CD4-positive, alpha-beta memory T cell (primary cell): Measurements from ENCODE around the gene POLR3GL. TPM values are rescaled to one million over a fixed set of nuclear protein-coding genes. Genes with fewer than 3 reads are reported as not detected.
A peak's percentile ranks its signal among the peaks of the same experiment; 100 is the strongest.

Source experiments
- CTCF ChIA-PET: fragments of 350-600 bp; sonication (Branson Sonifier 250); formaldehyde crosslinking; loops from one replicate; lab custom pipeline; 2021; ENCODE audit warnings: inconsistent platforms; ENCODE audit not compliant: partially characterized antibody; lab: Charles Lee
- POLR2A ChIA-PET: fragments of 350-600 bp; sonication (Branson Sonifier 250); formaldehyde crosslinking; loops from one replicate; lab custom pipeline; 2021; ENCODE audit not compliant: partially characterized antibody; lab: Charles Lee
- DNase-seq, 5 donors: peaks; one replicate each; pipeline versions ENCODE4 v3.0.0 to v3.0.0-alpha.2; 2020 to 2022; ENCODE audit warnings: mixed read lengths in 1 of 5
- H3K27ac ChIP-seq: one replicate; pipeline ENCODE4 v1.7.0; 2013; ENCODE audit warnings: low read depth, low read length
- H3K27me3 ChIP-seq: 2 replicates; pipeline ENCODE4 v1.7.0; 2013; ENCODE audit warnings: mild to moderate bottlenecking, low read length, moderate library complexity; ENCODE audit not compliant: insufficient read depth
- H3K36me3 ChIP-seq: 2 replicates; pipeline ENCODE4 v1.7.0; 2013; ENCODE audit warnings: mild to moderate bottlenecking, low read length, moderate library complexity; ENCODE audit not compliant: insufficient read depth
- H3K4me1 ChIP-seq: 2 replicates; pipeline ENCODE4 v1.7.0; 2013; ENCODE audit warnings: mild to moderate bottlenecking, low read length, moderate library complexity; ENCODE audit not compliant: insufficient read depth
- H3K4me3 ChIP-seq, 2 donors: one replicate each; pipeline ENCODE4 v1.7.0; 2013; ENCODE audit warnings: low read length in 2 of 2, mild to moderate bottlenecking in 1 of 2
- H3K9me3 ChIP-seq, 2 donors: one replicate each; pipeline ENCODE4 v1.7.0; 2013; ENCODE audit warnings: low read length in 2 of 2, control low read depth in 1 of 2; ENCODE audit not compliant: control insufficient read depth in 1 of 2
- H3K27ac Mint-ChIP-seq, 7 donors: one replicate each; pipeline ENCODE4 v1.8.0; 2020 to 2021; ENCODE audit warnings: mixed read lengths in 7 of 7, mild to moderate bottlenecking in 6 of 7, inconsistent platforms in 3 of 7, moderate library complexity in 3 of 7
- H3K27me3 Mint-ChIP-seq, 2 donors: one replicate each; pipeline ENCODE4 v1.8.0; 2020 to 2021; ENCODE audit warnings: mixed read lengths in 2 of 2
- H3K36me3 Mint-ChIP-seq, 2 donors: one replicate each; pipeline ENCODE4 v1.8.0; 2020 to 2021; ENCODE audit warnings: mixed read lengths in 2 of 2, inconsistent platforms in 1 of 2, mild to moderate bottlenecking in 1 of 2
- H3K4me1 Mint-ChIP-seq, 4 donors: one replicate each; pipeline ENCODE4 v1.8.0; 2020 to 2021; ENCODE audit warnings: mixed read lengths in 4 of 4, mild to moderate bottlenecking in 1 of 4
- H3K4me3 Mint-ChIP-seq, 8 donors: one replicate each; pipeline ENCODE4 v1.8.0; 2020 to 2021; ENCODE audit warnings: mixed read lengths in 8 of 8, mild to moderate bottlenecking in 7 of 8, moderate library complexity in 6 of 8, inconsistent platforms in 3 of 8
- H3K9me3 Mint-ChIP-seq, 8 donors: one replicate each; pipeline ENCODE4 v1.8.0; 2020 to 2021; ENCODE audit warnings: mixed read lengths in 8 of 8, mild to moderate bottlenecking in 5 of 8, inconsistent platforms in 3 of 8, moderate library complexity in 1 of 8
- intact Hi-C: fragments of 100-400 bp; cut with micrococcal nuclease; formaldehyde crosslinking; loops from one replicate; pipeline ENCODE4 v1.15.1; 2023
- polyA plus RNA-seq, 2 donors: library from polyadenylated mRNA; unstranded; fragments of 300-500 nt; fragmentation: Illumina TruSeq; gene quantifications; one replicate each; pipeline ENCODE4 v1.2.3, GENCODE V29; 2021
- total RNA-seq, 2 experiments: library from RNA; stranded (reverse); gene quantifications; one replicate each; pipeline ENCODE4 v1.2.3, GENCODE V29; 2021

POLR3GL gene
- total and polyA plus RNA-seq, 4 experiments from 2014 or later = 36.6 to 164 (median 66.8) TPM

GRCh38 chr1:145995148-145995881 is 30.8 kb downstream of the POLR3GL start:
- H3K4me1 ChIP-seq = peaks cover 53% of the 10 kb centered on the region
- Mint-ChIP-seq H3K4me1 (peaks cover 42 to 89% (median 52%) of the 10 kb centered on the region in 4 donors), H3K36me3 (peaks cover 48 to 62% of the 10 kb centered on the region in 2 donors), H3K27me3 (no peaks in the 10 kb centered on the region), H3K27ac (peak overlapping the region; percentile 96 to 99 (median 97)), H3K4me3 (peak overlapping the region; percentile 96 to 99 (median 98)), H3K9me3 (peaks cover 0 to 19% (median 3%) of the 10 kb centered on the region in 8 donors)
- peaks cover 37% of the 10 kb centered on the region for H3K36me3 ChIP-seq
- POLR2A ChIA-PET = interaction anchor here (1.1 to 29.8 kb wide), 10 partner anchors 5 to 171 kb away, joined by 3 to 1967 read pairs (median 41); partner anchors contain the start of genes ANKRD34A, LIX1L, NUDT17 and PEX11B
- H3K4me3 ChIP-seq = peak overlapping the region; percentile 97 to 99
- H3K27ac ChIP-seq = peak overlapping the region; percentile 75
- H3K27me3 ChIP-seq = no peaks in the 10 kb centered on the region
- DNase-seq = no peak
- no peaks in the 10 kb centered on the region for H3K9me3 ChIP-seq
- CTCF ChIA-PET = interaction anchor here (2.0 to 16.1 kb wide), 3 partner anchors 11 to 17 kb away, joined by 8 to 224 read pairs (median 168); no protein-coding TSS in a partner anchor
- intact Hi-C loops = loop anchor here (5.0 kb wide), 1 partner anchor 33 kb away; the partner anchor contains the start of genes ANKRD34A and POLR3GL

GRCh38 chr1:145995964-145996432 is 31.5 kb downstream of the POLR3GL start:
- peaks cover 57% of the 10 kb centered on the region for H3K4me1 ChIP-seq
- ChIA-PET CTCF (interaction anchor here (1.3 to 16.1 kb wide), 4 partner anchors 11 to 139 kb away, joined by 3 to 224 read pairs (median 86); no protein-coding TSS in a partner anchor), POLR2A (interaction anchor here (0.7 to 29.8 kb wide), 17 partner anchors 4 to 172 kb away, joined by 3 to 1967 read pairs (median 6); partner anchors contain the start of genes ANKRD34A, LIX1L, NUDT17 and PEX11B)
- no peak for DNase-seq
- no peaks in the 10 kb centered on the region for H3K27me3 Mint-ChIP-seq
- peaks cover 36 to 89% (median 49%) of the 10 kb centered on the region in 4 donors for H3K4me1 Mint-ChIP-seq
- no peaks in the 10 kb centered on the region for H3K27me3 ChIP-seq
- H3K27ac Mint-ChIP-seq = peak overlapping the region; percentile 96 to 99 (median 97)
- peak overlapping the region; percentile 97 to 99 for H3K4me3 ChIP-seq
- intact Hi-C loops = loop anchor here (1.0 to 5.0 kb wide), 3 partner anchors 17 to 41 kb away; partner anchors contain the start of genes ANKRD34A and POLR3GL
- H3K9me3 ChIP-seq = no peaks in the 10 kb centered on the region
- H3K36me3 Mint-ChIP-seq = peaks cover 48 to 61% of the 10 kb centered on the region in 2 donors
- H3K9me3 Mint-ChIP-seq = peaks cover 0 to 19% (median 3%) of the 10 kb centered on the region in 8 donors
- H3K4me3 Mint-ChIP-seq = peak overlapping the region; percentile 96 to 99 (median 98)
- peak overlapping the region; percentile 75 for H3K27ac ChIP-seq
- peaks cover 37% of the 10 kb centered on the region for H3K36me3 ChIP-seq

GRCh38 chr1:145996433-145997015 is 32.0 kb downstream of the POLR3GL start, which contains the start of gene TXNIP:
Gene TXNIP, minus strand, starts transcription at chr1:145996579. Its CDS starts 313 bp downstream, at chr1:145996266.
- H3K4me1 ChIP-seq = peaks cover 62% of the 10 kb centered on the region

GRCh38 chr1:145997016-145997717 is 32.7 kb downstream of the POLR3GL start:
- Mint-ChIP-seq H3K27me3 (no peaks in the 10 kb centered on the region), H3K36me3 (peaks cover 43 to 54% of the 10 kb centered on the region in 2 donors), H3K4me3 (peak overlapping the region; percentile 96 to 99 (median 98)), H3K27ac (peak overlapping the region; percentile 96 to 99 (median 97)), H3K4me1 (peaks cover 38 to 89% (median 50%) of the 10 kb centered on the region in 4 donors), H3K9me3 (peaks cover 0 to 19% (median 2%) of the 10 kb centered on the region in 8 donors)
- peaks cover 64% of the 10 kb centered on the region for H3K4me1 ChIP-seq
- peak overlapping the region; percentile 75 for H3K27ac ChIP-seq
- POLR2A ChIA-PET = interaction anchor here (1.0 to 29.8 kb wide), 14 partner anchors 3 to 151 kb away, joined by 3 to 1967 read pairs (median 18); partner anchors contain the start of genes ANKRD34A, LIX1L, NUDT17 and PEX11B
- CTCF ChIA-PET = interaction anchor here (1.3 to 16.1 kb wide), 6 partner anchors 10 to 140 kb away, joined by 3 to 224 read pairs (median 6); no protein-coding TSS in a partner anchor
- peaks cover 37% of the 10 kb centered on the region for H3K36me3 ChIP-seq
- intact Hi-C loops = loop anchor here (1.0 to 5.0 kb wide), 5 partner anchors 9 to 79 kb away; partner anchors contain the start of genes ANKRD34A, PEX11B and POLR3GL
- peak; percentile 77 to 84 (median 80) for DNase-seq
- peak overlapping the region; percentile 97 to 99 for H3K4me3 ChIP-seq
- H3K9me3 ChIP-seq = no peaks in the 10 kb centered on the region
- H3K27me3 ChIP-seq = no peaks in the 10 kb centered on the region

More at GRCh38 chr1:145996433-145997015, 32.0 kb downstream of the POLR3GL start, which contains the start of gene TXNIP:
- Mint-ChIP-seq H3K27me3 (no peaks in the 10 kb centered on the region), H3K9me3 (peaks cover 0 to 19% (median 3%) of the 10 kb centered on the region in 8 donors), H3K4me1 (peaks cover 39 to 89% (median 50%) of the 10 kb centered on the region in 4 donors), H3K4me3 (peak within 1 kb of the TSS; percentile 96 to 99 (median 98)), H3K27ac (peak within 1 kb of the TSS; percentile 96 to 99 (median 97)), H3K36me3 (peaks cover 47 to 60% of the 10 kb centered on the region in 2 donors)
- Histone ChIP-seq H3K27ac (peak within 1 kb of the TSS; percentile 75), H3K9me3 (no peaks in the 10 kb centered on the region), H3K36me3 (peaks cover 37% of the 10 kb centered on the region), H3K4me3 (peak within 1 kb of the TSS; percentile 97 to 99), H3K27me3 (no peaks in the 10 kb centered on the region)
- CTCF ChIA-PET = interaction anchor here (1.3 to 16.1 kb wide), 5 partner anchors 11 to 139 kb away, joined by 3 to 224 read pairs (median 6); no protein-coding TSS in a partner anchor
- peak; percentile 90 to 96 (median 94) for DNase-seq
- POLR2A ChIA-PET = interaction anchor here (0.7 to 29.8 kb wide), 18 partner anchors 3 to 172 kb away, joined by 3 to 1967 read pairs (median 6); partner anchors contain the start of genes ANKRD34A, LIX1L, NUDT17 and PEX11B
- intact Hi-C loops = loop anchor here (1.0 to 5.0 kb wide), 6 partner anchors 8 to 78 kb away; partner anchors contain the start of genes ANKRD34A, PEX11B and POLR3GL

- H3K4me1 Mint-ChIP-seq = peaks cover 34 to 86% (median 46%) of the 10 kb centered on the region in 4 donors
- Histone ChIP-seq H3K4me1 (peaks cover 64% of the 10 kb centered on the region), H3K4me3 (peak overlapping the region; percentile 97 to 99), H3K27me3 (no peaks in the 10 kb centered on the region), H3K36me3 (peaks cover 34% of the 10 kb centered on the region), H3K9me3 (no peaks in the 10 kb centered on the region), H3K27ac (peak overlapping the region; percentile 75)
- H3K9me3 Mint-ChIP-seq = peaks cover 0 to 19% (median 2%) of the 10 kb centered on the region in 8 donors
- H3K27ac Mint-ChIP-seq = peak overlapping the region; percentile 96 to 99 (median 97)
- intact Hi-C loops = loop anchor here (1.0 to 5.0 kb wide), 5 partner anchors 9 to 79 kb away; partner anchors contain the start of genes ANKRD34A, PEX11B and POLR3GL
- H3K4me3 Mint-ChIP-seq = peak overlapping the region; percentile 96 to 99 (median 98)
- H3K36me3 Mint-ChIP-seq = peaks cover 38 to 50% of the 10 kb centered on the region in 2 donors
- no peaks in the 10 kb centered on the region for H3K27me3 Mint-ChIP-seq
- peak in 1 of 5 donors; percentile 60 for DNase-seq
- ChIA-PET POLR2A (interaction anchor here (0.8 to 29.8 kb wide), 10 partner anchors 2 to 152 kb away, joined by 3 to 1967 read pairs (median 41); partner anchors contain the start of genes ANKRD34A, LIX1L, NUDT17 and PEX11B), CTCF (interaction anchor here (0.7 to 16.1 kb wide), 6 partner anchors 9 to 139 kb away, joined by 3 to 224 read pairs (median 6); partner anchors contain the start of gene PIAS3)
Measured at GRCh38 chr1:145997718-145998023, 33.2 kb downstream of the POLR3GL start.
